Natural killer cell (primary cell): ENCODE measurements around the gene LBH. TPM values are rescaled to one million over a fixed set of nuclear protein-coding genes. Genes with fewer than 3 reads are reported as not detected.

ENCODE experiments used
- ATAC-seq, 3 donors: fragments of 150-1000 bp in 2 of 3; fragments of 200-7000 bp in 1 of 3; cut with Tn5 transposase; 1 replicate in 1 of 3; 2 replicates in 2 of 3; pipeline ENCODE4 v1.10.0; 2021; ENCODE audit warnings: mild to moderate bottlenecking in 2 of 3, moderate library complexity in 2 of 3
- DNase-seq, 2 donors: peaks; one replicate each; pipeline versions ENCODE4 v3.0.0 to v3.0.0-alpha.2; 2013 to 2021; ENCODE audit warnings: mixed read lengths in 1 of 2
- H3K27ac ChIP-seq: one replicate; pipeline ENCODE4 v1.5.1; 2013; ENCODE audit warnings: mild to moderate bottlenecking, low read length
- H3K27me3 ChIP-seq: one replicate; pipeline ENCODE4 v1.6.1; 2013; ENCODE audit warnings: low read length; ENCODE audit not compliant: control insufficient read depth, insufficient read depth
- H3K36me3 ChIP-seq: one replicate; pipeline ENCODE4 v1.6.1; 2013; ENCODE audit warnings: low read length; ENCODE audit not compliant: control insufficient read depth, insufficient read depth
- H3K4me1 ChIP-seq: one replicate; pipeline ENCODE4 v1.6.1; 2013; ENCODE audit warnings: low read length; ENCODE audit not compliant: control insufficient read depth, insufficient read depth
- H3K4me3 ChIP-seq: one replicate; pipeline ENCODE4 v1.5.1; 2013; ENCODE audit warnings: low read length
- H3K9me3 ChIP-seq: one replicate; pipeline ENCODE4 v1.6.1; 2013; ENCODE audit warnings: low read length; ENCODE audit not compliant: control insufficient read depth, insufficient read depth
- H3K27ac Mint-ChIP-seq, 2 donors: one replicate each; pipeline ENCODE4 v1.8.0; 2022; ENCODE audit warnings: mild to moderate bottlenecking in 2 of 2, mixed read lengths in 2 of 2, moderate library complexity in 1 of 2
- H3K27me3 Mint-ChIP-seq, 2 donors: one replicate each; pipeline ENCODE4 v1.8.0; 2022; ENCODE audit warnings: low read depth in 2 of 2, mixed read lengths in 2 of 2
- H3K36me3 Mint-ChIP-seq: one replicate; pipeline ENCODE4 v1.8.0; 2022; ENCODE audit warnings: mixed read lengths
- H3K4me1 Mint-ChIP-seq, 2 donors: one replicate each; pipeline ENCODE4 v1.8.0; 2022; ENCODE audit warnings: mixed read lengths in 2 of 2
- H3K4me3 Mint-ChIP-seq: one replicate; pipeline ENCODE4 v1.8.0; 2022; ENCODE audit warnings: mild to moderate bottlenecking, moderate library complexity, mixed read lengths
- H3K9me3 Mint-ChIP-seq, 2 donors: one replicate each; pipeline ENCODE4 v1.8.0; 2022; ENCODE audit warnings: mixed read lengths in 2 of 2
- CTCF ChIP-seq: fragments of 200-600 bp; IDR thresholded peaks from one replicate; pipeline ENCODE4 v1.8.0; 2022; ENCODE audit warnings: antibody characterized with exemption
- WGBS: methylation state at CpG from one replicate; pipeline ENCODE4 v1.1.7; 2013; ENCODE audit warnings: missing lambda C conversion rate; ENCODE audit not compliant: insufficient coverage; 5-methylcytosine and 5-hydroxymethylcytosine counted together
- intact Hi-C: fragments of 100-400 bp; cut with micrococcal nuclease; formaldehyde crosslinking; loops from one replicate; pipeline ENCODE4 v1.14.2; 2022
- total RNA-seq, 4 donors: library from RNA; stranded (reverse); fragments of 120-200 nt in 1 of 4; gene quantifications; one replicate each; pipeline versions ENCODE4 v1.2.3 to v1.2.4, GENCODE V29; 2013 to 2022

Gene LBH
- total RNA-seq, 3 donors from 2014 or later (not counting 1 experiment from before 2014, with no cell fraction given) = 157 to 197 (median 158) TPM

- Mint-ChIP-seq H3K9me3 (no peaks in the 10 kb centered on the region), H3K4me1 (peaks cover 14 to 15% of the 10 kb centered on the region in 2 donors), H3K27me3 (no peaks in the 10 kb centered on the region), H3K27ac (peak overlapping the region in 1 of 2 donors; percentile 2), H3K4me3 (no peak overlapping the region), H3K36me3 (no peaks in the 10 kb centered on the region)
- Histone ChIP-seq H3K27me3 (no peaks in the 10 kb centered on the region), H3K36me3 (no peaks in the 10 kb centered on the region), H3K4me3 (no peak overlapping the region), H3K9me3 (no peaks in the 10 kb centered on the region), H3K4me1 (peaks cover 12% of the 10 kb centered on the region), H3K27ac (no peak overlapping the region)
- intact Hi-C loops = loop anchor here (5.0 kb wide), 1 partner anchor 263 kb away; no protein-coding TSS in a partner anchor
- peak in 1 of 3 donors; percentile 29 for ATAC-seq
- whole genome bisulfite sequencing = no CpG with 5 or more reads among the region's 2 CpGs
- DNase-seq = peak in 1 of 2 donors; percentile 53
- no peak for TF ChIP-seq CTCF
These were observed 22.1 kb upstream of the LBH start for GRCh38 chr2:30209227-30209626.

GRCh38 chr2:30213326-30213725 lies 18.0 kb upstream of the LBH start:
- no peaks in the 10 kb centered on the region for H3K27me3 ChIP-seq
- intact Hi-C loops = no loop called here
- peaks cover 12% of the 10 kb centered on the region for H3K4me1 ChIP-seq
- no peak overlapping the region for H3K4me3 ChIP-seq
- WGBS = 92% methylated on average over 11 of the region's 11 CpGs
- no peak overlapping the region for H3K27ac ChIP-seq
- TF ChIP-seq CTCF = no peak
- no peaks in the 10 kb centered on the region for H3K36me3 ChIP-seq
- H3K27ac Mint-ChIP-seq = no peak overlapping the region
- DNase-seq (no peak), ATAC-seq (no peak)
- no peak overlapping the region for H3K4me3 Mint-ChIP-seq
- no peaks in the 10 kb centered on the region for H3K27me3 Mint-ChIP-seq
- H3K9me3 ChIP-seq = no peaks in the 10 kb centered on the region
- no peaks in the 10 kb centered on the region for H3K9me3 Mint-ChIP-seq
- no peaks in the 10 kb centered on the region for H3K36me3 Mint-ChIP-seq
- H3K4me1 Mint-ChIP-seq = peaks cover 14 to 15% of the 10 kb centered on the region in 2 donors

GRCh38 chr2:30213907-30214463 lies 17.3 kb upstream of the LBH start:
- Histone ChIP-seq H3K27me3 (no peaks in the 10 kb centered on the region), H3K9me3 (no peaks in the 10 kb centered on the region), H3K4me3 (no peak overlapping the region), H3K27ac (no peak overlapping the region), H3K36me3 (no peaks in the 10 kb centered on the region), H3K4me1 (peaks cover 8% of the 10 kb centered on the region)
- intact Hi-C loops = no loop called here
- no peak for DNase-seq
- no peaks in the 10 kb centered on the region for H3K9me3 Mint-ChIP-seq
- H3K4me1 Mint-ChIP-seq = peaks cover 7 to 11% of the 10 kb centered on the region in 2 donors
- H3K36me3 Mint-ChIP-seq = no peaks in the 10 kb centered on the region
- H3K27me3 Mint-ChIP-seq = no peaks in the 10 kb centered on the region
- WGBS = 95% methylated on average over 7 of the region's 7 CpGs
- no peak overlapping the region for H3K27ac Mint-ChIP-seq
- TF ChIP-seq CTCF = no peak
- H3K4me3 Mint-ChIP-seq = no peak overlapping the region
- ATAC-seq = no peak

- H3K27ac Mint-ChIP-seq = no peak overlapping the region
These were observed 15.2 kb upstream of the LBH start for GRCh38 chr2:30216157-30216556.

More at GRCh38 chr2:30216157-30216556, 15.2 kb upstream of the LBH start:
- Histone ChIP-seq H3K27ac (no peak overlapping the region), H3K36me3 (no peaks in the 10 kb centered on the region), H3K4me3 (no peak overlapping the region), H3K27me3 (no peaks in the 10 kb centered on the region), H3K4me1 (no peaks in the 10 kb centered on the region), H3K9me3 (no peaks in the 10 kb centered on the region)
- no peak for ATAC-seq
- intact Hi-C loops = no loop called here
- H3K4me3 Mint-ChIP-seq = no peak overlapping the region
- no peaks in the 10 kb centered on the region for H3K36me3 Mint-ChIP-seq
- no peaks in the 10 kb centered on the region for H3K27me3 Mint-ChIP-seq
- no peaks in the 10 kb centered on the region for H3K9me3 Mint-ChIP-seq
- H3K4me1 Mint-ChIP-seq = peaks cover 5% of the 10 kb centered on the region in 2 donors
- no peak for TF ChIP-seq CTCF
- no peak for DNase-seq
